Measurements from ENCODE around the gene CRP. TPM values are rescaled to one million over a fixed set of nuclear protein-coding genes. Genes with fewer than 3 reads are reported as not detected.
"Not testable (repeated sequence)": the region's sequence is repeated elsewhere in the genome, so short reads cannot be mapped to it uniquely, and the experiment has no call there.

CRP gene
- total RNA-seq, 2 donors from 2014 or later, result not detected

DNA sequence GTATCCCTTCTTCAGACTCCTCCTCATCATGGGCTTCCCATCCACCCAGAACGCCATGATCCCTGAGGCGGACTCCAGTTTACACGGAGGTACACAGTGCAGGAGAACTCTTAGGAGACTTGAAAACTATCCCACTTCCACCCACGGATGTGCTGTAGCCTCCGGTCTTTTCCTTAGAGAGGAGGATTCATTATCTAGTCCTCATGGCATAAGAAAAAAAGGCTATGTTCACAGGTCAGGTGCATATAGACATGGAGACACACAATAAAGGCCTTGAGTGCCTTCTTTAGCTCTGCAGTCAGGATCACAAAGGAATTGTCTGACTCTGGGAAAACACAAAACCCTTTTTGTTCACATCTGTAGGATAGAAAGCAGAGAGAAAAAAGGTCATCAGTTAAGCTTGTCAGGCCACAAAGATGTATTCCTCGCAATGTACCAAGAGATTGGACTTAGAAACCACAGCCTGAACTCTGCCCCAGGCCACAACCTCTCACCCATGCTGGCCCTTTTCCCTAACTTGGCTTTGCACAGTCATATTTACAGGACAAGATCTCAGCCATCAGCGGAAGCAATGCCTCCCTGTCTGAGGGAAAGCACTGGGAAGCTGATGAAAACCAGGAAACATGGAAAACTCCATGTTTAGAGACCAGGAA is 9.0 kb downstream of the CRP start:
- no peak for ATAC-seq
- intact Hi-C loops (cut with DNase I), result no loop called here
- DNase-seq, result no peak

DNA sequence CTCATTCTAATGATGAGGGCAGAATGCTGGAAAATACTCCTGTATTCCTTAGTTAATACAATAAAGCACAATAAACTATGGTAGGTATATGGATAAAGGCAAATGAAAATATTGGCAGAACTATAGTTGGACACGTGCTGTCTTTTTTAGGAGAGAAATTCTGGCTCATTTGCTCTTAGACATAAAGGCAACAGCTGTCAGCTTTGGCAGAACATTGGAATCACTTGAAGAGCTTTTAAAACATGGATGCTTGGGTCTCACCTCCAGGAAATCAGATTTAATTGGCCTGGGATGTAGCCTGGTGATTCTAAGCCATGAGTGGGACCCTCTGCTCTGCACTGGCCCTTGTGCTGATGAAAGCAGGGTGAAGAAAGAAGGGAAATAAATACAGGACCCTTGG is 9.9 kb downstream of the CRP start:
- DNase-seq, result no peak
- intact Hi-C loops (cut with DNase I), result no loop called here

DNA sequence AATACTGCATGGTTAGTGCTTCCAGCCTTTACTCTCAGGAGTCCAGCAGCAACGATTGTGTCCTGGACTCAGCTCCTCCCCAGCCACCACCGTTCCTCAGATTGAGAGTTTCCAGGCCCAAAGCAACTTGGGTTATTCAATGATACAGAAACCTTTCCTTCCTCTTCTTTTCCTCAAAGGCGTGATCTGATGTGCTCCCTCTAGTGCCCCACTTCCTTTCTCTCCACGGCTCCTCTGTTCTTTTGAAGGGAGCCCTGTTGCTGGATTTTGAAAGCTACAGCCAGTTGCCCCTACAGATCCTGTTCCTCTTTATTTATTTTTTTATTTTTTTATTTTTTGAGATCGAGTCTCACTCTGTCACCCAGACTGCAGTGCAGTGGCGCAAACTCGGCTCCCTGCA is 14.1 kb downstream of the CRP start:
- ATAC-seq (no peak), DNase-seq (no peak)
- intact Hi-C loops (cut with DNase I), result no loop called here

More for the DNA sequence above, 9.9 kb downstream of the CRP start:
- ATAC-seq, result no peak

DNA sequence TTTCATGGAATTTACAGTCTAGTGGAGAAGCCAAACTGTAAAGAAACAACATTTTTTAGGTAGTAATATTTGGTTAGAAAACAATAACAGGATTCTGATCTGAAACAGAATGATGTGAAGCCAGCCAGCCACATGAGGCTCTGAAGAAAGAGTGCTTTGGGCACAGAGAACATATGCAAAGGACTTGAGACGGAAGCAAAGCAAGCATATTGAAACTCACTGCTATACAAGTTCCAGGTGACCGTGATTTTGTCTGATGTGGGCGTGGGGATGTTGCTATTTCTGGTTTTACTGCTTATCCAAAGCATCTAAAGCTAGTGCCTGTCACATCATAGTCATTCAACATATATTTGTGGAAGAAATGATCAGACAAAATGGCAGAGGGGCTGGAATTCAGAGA is 14.7 kb downstream of the CRP start:
- ATAC-seq (no peak), DNase-seq (no peak)
- intact Hi-C loops (cut with DNase I), result no loop called here

DNA sequence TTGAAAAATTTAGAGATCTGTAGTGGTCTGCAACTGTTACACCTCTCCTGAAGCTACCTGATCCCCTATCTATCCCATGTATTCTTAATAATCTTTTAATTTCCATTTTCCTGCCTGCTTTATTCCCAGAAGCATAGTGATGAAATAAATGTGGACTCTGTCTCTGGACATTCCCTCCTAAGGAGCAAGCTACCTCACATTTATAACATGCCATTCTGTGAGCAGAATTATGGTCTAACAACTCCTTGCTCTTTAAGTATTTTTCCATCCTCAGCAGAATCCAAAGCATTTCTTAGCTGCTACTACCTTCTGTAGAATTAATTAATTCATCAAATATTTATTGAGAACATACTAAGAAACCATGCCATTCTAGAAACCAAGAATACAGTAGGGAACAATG is 15.1 kb downstream of the CRP start:
- DNase-seq (no peak), ATAC-seq (no peak)
- intact Hi-C loops (cut with DNase I), result no loop called here

DNA sequence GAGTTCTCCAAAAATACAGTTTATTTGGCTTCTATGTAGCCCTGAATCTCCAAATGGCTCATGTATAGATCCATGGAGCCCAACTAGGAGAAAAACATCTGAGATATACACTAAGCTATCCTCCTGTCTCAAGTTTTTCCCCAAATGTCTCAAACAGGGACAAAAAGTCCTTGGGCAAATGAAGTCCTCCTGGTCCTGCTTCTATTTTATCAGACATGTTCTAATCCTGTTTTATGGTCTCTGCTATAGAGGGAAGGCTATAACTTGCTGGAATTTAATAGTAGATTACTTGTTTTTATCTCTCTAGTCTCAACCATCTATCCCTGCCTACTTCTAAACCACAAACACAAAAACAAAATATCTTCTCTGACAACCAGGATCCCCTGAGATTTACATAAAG is 26.9 kb downstream of the CRP start:
- ATAC-seq, result no peak
- no peak for DNase-seq
- intact Hi-C loops (cut with DNase I), result no loop called here

DNA sequence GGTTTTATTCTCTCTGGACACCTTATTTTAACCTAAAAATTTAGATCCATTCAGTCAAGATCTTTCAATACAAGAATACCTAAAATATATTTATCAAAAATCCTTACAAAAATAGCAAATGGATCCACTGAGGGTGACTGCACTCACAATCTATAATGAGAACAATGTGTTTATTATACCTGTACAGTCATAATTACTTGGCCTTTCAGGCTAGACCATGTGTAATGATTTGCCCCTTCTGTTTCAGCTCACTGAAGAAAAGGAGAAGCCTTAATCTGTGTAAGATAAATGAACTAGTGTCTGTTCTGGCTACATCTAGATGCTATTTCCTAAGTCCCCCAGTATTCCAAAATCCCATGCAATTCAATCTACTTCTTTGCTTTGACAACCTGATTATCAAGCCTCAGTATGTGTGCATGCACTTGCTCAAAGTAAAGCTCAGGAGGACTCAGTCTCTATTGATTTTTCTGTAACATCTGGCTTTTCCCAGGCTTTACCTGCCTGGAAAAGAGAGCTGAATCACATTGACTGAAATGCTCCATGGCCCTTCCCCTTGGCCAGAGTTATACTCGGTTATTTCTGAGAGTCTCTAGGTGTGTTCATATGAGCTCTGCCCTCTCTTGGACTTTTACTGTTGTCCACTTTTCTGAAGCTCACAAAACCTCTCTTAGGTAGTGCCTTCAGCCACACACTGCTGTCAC is 27.6 kb downstream of the CRP start:
- DNase-seq, result no peak
- ATAC-seq, result no peak
- intact Hi-C loops (cut with DNase I), result no loop called here

DNA sequence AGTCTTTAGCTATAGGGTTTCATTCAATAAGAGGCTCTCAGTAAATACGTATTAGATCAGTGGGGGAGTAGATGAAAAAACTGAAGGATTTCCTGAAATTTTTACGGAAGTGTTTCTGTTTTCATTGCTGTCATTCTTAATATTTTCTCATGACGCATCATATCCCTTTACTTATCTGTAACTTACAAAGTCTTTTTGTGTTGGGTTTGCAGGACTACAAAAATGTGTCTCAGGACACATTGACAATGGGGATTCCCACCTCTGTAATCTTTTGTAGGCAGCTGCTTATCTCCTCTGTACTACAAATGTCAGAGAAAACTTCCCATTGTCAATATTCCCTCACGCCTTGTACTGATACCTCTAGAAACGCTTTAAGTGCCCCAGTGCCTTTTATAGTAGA is 35.5 kb downstream of the CRP start:
- DNase-seq, result no peak
- intact Hi-C loops (cut with DNase I), result no loop called here
- ATAC-seq, result no peak

DNA sequence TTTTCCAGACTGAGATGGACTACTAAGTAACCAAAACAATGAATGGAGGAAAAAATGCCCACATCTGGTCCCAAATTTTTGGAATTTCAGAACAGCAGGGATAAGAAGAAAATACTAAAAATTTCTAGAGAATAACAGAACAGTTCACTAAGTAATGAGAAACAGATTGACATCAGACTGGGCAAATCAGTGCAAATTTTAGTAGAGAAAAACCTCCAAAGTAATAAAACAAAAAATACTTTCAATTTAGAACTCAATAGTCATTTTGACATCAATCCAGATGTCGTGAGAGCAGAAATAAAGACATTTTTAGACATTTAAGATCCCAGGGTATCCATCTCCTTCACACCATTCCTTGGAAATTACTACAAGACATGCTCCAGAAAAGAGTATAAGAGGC is 39.3 kb downstream of the CRP start:
- no peak for ATAC-seq
- intact Hi-C loops (cut with DNase I), result no loop called here
- no peak for DNase-seq

DNA sequence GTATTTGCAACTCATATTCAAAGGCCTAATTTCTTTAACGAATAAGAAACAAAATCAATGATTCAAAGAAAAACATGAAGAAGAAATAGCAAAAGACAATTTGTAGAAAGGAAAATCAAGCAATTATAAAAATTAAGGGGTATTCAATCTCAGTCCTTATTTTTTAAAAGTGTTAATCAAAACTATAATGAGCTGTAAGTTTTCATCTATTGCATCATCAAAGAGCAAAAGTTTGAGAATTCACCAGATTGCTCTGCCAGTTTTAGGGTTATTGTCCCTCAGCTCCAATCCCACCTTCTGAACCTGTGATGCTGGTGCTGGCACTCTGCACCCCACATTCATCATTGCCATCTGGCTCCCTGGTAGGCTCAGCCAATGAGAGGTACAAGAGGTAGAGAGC is 42.0 kb downstream of the CRP start:
- ATAC-seq; intact Hi-C loops (cut with DNase I): not testable (repeated sequence)

DNA sequence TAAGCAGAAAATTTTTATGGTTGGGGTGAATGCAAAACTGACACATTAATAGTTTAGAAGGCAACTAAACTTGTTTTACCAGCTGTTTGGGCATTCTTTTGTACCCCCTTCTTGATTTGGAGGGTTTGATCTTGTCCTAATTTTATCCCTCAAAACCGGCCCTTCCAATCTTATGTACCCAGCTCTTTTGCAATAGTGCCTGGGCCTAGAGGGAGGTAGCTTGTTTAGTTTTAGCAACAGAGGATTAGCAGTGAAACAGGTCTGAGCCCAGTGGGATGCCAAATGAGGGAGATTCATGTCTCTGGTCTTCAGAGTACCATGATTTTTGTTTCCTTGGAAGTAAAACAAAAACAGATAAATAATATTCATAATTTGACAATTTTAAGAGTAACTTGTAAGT is 45.1 kb downstream of the CRP start:
- DNase-seq, result no peak
- intact Hi-C loops (cut with DNase I), result no loop called here

More for the DNA sequence above, 42.0 kb downstream of the CRP start:
- DNase-seq, result not testable (repeated sequence)

DNA sequence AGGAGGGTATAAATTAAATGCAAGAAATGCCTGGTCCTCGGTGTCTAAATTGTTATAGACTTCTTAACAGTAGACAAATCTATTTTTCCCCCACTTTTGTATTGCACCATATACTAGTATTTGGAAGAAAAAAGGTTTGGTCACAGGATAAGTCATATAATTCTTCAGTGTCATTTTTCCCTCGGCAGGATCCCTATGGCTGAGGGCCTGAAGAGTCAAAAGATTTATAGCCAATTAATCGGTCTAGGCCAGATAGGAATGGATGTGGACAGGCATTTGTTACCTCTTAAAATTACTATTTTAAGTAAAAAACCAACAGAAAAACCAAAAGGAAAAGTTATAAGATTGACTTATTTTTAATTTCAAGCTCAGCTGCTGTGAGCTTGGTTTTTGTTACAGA is 45.6 kb downstream of the CRP start:
- ATAC-seq (no peak), DNase-seq (no peak)
- intact Hi-C loops (cut with DNase I), result no loop called here

More for the DNA sequence above, 45.1 kb downstream of the CRP start:
- no peak for ATAC-seq

DNA sequence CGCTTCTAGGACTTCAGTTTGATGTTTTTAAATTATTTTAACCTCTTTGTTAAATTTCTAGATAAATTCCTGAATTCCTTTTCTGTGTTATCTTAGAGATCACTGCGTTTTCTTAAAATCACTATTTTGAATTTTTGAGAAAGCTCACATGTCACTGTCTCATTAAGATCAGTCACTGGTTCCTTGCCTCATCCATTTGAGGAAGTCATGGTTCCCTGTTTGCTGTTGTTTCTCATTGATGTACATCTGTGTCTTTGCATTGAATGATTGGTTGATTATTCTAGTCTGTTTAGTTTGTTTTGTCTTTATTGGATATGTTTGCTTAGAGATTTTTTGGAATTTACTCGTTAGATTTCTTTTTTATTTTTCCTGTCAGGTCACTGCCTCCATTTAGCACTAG is 50.1 kb downstream of the CRP start:
- intact Hi-C loops (cut with DNase I), result no loop called here

DNA sequence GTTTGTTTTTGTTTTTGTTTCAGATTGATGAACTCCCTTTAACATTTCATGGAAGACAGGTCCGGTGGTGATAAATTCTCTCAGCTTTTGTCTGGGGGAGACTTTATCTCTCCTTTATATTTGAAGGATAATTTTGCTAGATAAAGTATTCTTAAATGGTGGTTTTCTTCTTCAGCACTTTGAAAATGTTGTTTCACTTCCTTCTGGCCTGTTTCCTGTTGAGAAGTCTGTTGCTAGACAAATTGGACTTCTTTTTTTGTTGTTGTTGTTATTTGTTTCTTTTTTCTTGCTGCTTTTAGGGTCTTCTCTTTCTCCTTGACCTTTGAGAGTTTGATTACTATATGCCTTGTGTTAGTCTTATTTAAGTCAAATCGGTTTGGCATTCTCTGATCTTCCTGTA is 50.8 kb downstream of the CRP start:
- ATAC-seq, result no peak
- intact Hi-C loops (cut with DNase I), result no loop called here

More for the DNA sequence above, 50.1 kb downstream of the CRP start:
- DNase-seq (no peak), ATAC-seq (no peak)

More for the DNA sequence above, 50.8 kb downstream of the CRP start:
- DNase-seq, result no peak

Other genes starting within 250 kb of the CRP start
- gene OR10J5, start 178.6 kb downstream of the CRP start, total RNA-seq, result not detected
- gene APCS, start 126.8 kb downstream of the CRP start, total RNA-seq, result not detected
- gene DUSP23, start 66.4 kb upstream of the CRP start, total RNA-seq, result 10 to 100 TPM; 25.4 to 36.0 TPM
- gene FCRL6, start 87.8 kb upstream of the CRP start, total RNA-seq, result 1 to 10 TPM in 1 of 2 donors, under 1 TPM in 1; 0.21 to 1.1 TPM
- gene SLAMF8, start 112.3 kb upstream of the CRP start, total RNA-seq, result 1 to 10 TPM; 2.4 to 4.4 TPM
- not detected for gene VSIG8, start 148.1 kb upstream of the CRP start, total RNA-seq
- 1 to 10 TPM; 1.6 to 2.0 TPM for gene CFAP45, start 185.6 kb upstream of the CRP start, total RNA-seq
- gene TAGLN2, start 210.9 kb upstream of the CRP start, total RNA-seq, result 100 to 1,000 TPM; 201 to 276 TPM
- 1 to 10 TPM; 1.4 to 3.3 TPM for gene IGSF9, start 231.0 kb upstream of the CRP start, total RNA-seq
- under 1 TPM in 1 of 2 donors, not detected in 1; 0.35 TPM for gene SLAMF9, start 239.6 kb upstream of the CRP start, total RNA-seq

Data from left cardiac atrium (tissue), 4 donors.